HCT116 (cell line): Measurements from ENCODE around the gene YAE1.

Experiments
- CBX3 ChIP-seq: IDR thresholded peaks from 2 replicates; pipeline ENCODE4 v1.6.1; 2012; ENCODE audit warnings: low read depth
- EZH2 ChIP-seq: fragments of 200-600 bp; sonication (generic); IDR thresholded peaks from 2 replicates; pipeline ENCODE4 v1.6.1; 2017; ENCODE audit warnings: antibody characterized with exemption, mixed run types
- EZH2phosphoT487 ChIP-seq: fragments of 200-600 bp; IDR thresholded peaks from 2 replicates; pipeline ENCODE4 v1.6.1; 2018; ENCODE audit warnings: antibody characterized with exemption, borderline replicate concordance
- JUND ChIP-seq: IDR thresholded peaks from 2 replicates; pipeline ENCODE4 v1.6.1; 2012
- POLR2A ChIP-seq: IDR thresholded peaks from 2 replicates; pipeline ENCODE4 v1.7.0; 2011; ENCODE audit warnings: borderline replicate concordance; ENCODE audit not compliant: insufficient read depth, insufficient read length; ENCODE audit errors: extremely low read depth
- POLR2AphosphoS5 ChIP-seq: IDR thresholded peaks from 2 replicates; pipeline ENCODE4 v1.6.1; 2011; ENCODE audit warnings: mild to moderate bottlenecking, low read depth, low read length, moderate library complexity
- SRF ChIP-seq: IDR thresholded peaks from 2 replicates; pipeline ENCODE4 v1.6.1; 2012; ENCODE audit warnings: low read depth
- ZFX ChIP-seq: fragments of 450-650 bp; IDR thresholded peaks from 2 replicates; pipeline ENCODE4 v1.6.1; 2017
- ZNF274 ChIP-seq: fragments of 200-500 bp; sonication (Bioruptor generic); IDR thresholded peaks from 2 replicates; pipeline ENCODE4 v1.6.1; 2014; ENCODE audit warnings: mild to moderate bottlenecking, low read depth, low read length, inconsistent platforms
- TF ChIP-seq, protein P1 (sequence below), 3 experiments: fragments of 200-600 bp in 1 of 3; sonication (generic) in 1 of 3; IDR thresholded peaks in 2 of 3; conservative IDR thresholded peaks in 1 of 3; 2 replicates each; pipeline ENCODE4 v1.5.1; 2012 to 2017; ENCODE audit warnings: low read depth in 2 of 3, low read length in 2 of 3, antibody characterized with exemption in 1 of 3, borderline replicate concordance in 1 of 3, control low read depth in 1 of 3, mild to moderate bottlenecking in 1 of 3, mixed read lengths in 1 of 3, mixed run types in 1 of 3, moderate library complexity in 1 of 3; ENCODE audit not compliant: insufficient read depth in 1 of 3
- TF ChIP-seq, protein P2 (sequence below): IDR thresholded peaks from 2 replicates; pipeline ENCODE4 v1.6.1; 2012
- TF ChIP-seq, protein P3 (sequence below): IDR thresholded peaks from 2 replicates; pipeline ENCODE4 v1.6.1; 2012; ENCODE audit warnings: low read depth

DNA sequence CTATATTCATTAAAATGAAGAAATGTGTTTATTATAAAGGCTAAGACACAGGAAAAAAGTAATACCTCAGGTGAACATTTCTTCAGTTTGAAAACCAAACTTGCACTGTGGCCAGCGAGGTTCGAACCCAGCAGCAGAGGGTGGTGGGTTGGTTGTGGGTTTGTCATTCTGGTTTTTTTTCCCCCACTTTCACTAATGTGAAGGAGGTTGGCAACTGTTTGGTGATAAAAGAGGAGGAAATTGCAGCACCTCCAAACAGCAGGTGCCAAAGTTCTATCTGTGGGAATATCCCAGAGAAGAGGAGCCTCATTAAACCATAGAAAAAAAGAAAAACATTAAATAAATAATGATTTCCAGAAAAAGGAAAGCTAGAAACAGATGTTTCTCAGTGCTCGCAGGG, 36.6 kb upstream of the YAE1 start:
- TF ChIP-seq, protein P1, sequence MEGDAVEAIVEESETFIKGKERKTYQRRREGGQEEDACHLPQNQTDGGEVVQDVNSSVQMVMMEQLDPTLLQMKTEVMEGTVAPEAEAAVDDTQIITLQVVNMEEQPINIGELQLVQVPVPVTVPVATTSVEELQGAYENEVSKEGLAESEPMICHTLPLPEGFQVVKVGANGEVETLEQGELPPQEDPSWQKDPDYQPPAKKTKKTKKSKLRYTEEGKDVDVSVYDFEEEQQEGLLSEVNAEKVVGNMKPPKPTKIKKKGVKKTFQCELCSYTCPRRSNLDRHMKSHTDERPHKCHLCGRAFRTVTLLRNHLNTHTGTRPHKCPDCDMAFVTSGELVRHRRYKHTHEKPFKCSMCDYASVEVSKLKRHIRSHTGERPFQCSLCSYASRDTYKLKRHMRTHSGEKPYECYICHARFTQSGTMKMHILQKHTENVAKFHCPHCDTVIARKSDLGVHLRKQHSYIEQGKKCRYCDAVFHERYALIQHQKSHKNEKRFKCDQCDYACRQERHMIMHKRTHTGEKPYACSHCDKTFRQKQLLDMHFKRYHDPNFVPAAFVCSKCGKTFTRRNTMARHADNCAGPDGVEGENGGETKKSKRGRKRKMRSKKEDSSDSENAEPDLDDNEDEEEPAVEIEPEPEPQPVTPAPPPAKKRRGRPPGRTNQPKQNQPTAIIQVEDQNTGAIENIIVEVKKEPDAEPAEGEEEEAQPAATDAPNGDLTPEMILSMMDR (IDR thresholded peaks at IDR 0.05 in 2 of 3, conservative IDR thresholded peaks at IDR 0.05 in 1 of 3; ENCODE audit: borderline replicate concordance in 1 of 3, insufficient read depth in 1 of 3, low read depth in 2 of 3, low read length in 2 of 3), result no peak
- TF ChIP-seq, protein P2, sequence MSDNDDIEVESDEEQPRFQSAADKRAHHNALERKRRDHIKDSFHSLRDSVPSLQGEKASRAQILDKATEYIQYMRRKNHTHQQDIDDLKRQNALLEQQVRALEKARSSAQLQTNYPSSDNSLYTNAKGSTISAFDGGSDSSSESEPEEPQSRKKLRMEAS, result no peak
- TF ChIP-seq POLR2A (no peak), JUND (no peak), ZFX (no peak), EZH2phosphoT487 (no peak), POLR2AphosphoS5 (no peak), EZH2 (no peak), SRF (no peak), ZNF274 (no peak), CBX3 (no peak)
- TF ChIP-seq, protein P3, sequence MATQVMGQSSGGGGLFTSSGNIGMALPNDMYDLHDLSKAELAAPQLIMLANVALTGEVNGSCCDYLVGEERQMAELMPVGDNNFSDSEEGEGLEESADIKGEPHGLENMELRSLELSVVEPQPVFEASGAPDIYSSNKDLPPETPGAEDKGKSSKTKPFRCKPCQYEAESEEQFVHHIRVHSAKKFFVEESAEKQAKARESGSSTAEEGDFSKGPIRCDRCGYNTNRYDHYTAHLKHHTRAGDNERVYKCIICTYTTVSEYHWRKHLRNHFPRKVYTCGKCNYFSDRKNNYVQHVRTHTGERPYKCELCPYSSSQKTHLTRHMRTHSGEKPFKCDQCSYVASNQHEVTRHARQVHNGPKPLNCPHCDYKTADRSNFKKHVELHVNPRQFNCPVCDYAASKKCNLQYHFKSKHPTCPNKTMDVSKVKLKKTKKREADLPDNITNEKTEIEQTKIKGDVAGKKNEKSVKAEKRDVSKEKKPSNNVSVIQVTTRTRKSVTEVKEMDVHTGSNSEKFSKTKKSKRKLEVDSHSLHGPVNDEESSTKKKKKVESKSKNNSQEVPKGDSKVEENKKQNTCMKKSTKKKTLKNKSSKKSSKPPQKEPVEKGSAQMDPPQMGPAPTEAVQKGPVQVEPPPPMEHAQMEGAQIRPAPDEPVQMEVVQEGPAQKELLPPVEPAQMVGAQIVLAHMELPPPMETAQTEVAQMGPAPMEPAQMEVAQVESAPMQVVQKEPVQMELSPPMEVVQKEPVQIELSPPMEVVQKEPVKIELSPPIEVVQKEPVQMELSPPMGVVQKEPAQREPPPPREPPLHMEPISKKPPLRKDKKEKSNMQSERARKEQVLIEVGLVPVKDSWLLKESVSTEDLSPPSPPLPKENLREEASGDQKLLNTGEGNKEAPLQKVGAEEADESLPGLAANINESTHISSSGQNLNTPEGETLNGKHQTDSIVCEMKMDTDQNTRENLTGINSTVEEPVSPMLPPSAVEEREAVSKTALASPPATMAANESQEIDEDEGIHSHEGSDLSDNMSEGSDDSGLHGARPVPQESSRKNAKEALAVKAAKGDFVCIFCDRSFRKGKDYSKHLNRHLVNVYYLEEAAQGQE, result no peak
